Measurements from ENCODE around the gene RAD54L.

DNA sequence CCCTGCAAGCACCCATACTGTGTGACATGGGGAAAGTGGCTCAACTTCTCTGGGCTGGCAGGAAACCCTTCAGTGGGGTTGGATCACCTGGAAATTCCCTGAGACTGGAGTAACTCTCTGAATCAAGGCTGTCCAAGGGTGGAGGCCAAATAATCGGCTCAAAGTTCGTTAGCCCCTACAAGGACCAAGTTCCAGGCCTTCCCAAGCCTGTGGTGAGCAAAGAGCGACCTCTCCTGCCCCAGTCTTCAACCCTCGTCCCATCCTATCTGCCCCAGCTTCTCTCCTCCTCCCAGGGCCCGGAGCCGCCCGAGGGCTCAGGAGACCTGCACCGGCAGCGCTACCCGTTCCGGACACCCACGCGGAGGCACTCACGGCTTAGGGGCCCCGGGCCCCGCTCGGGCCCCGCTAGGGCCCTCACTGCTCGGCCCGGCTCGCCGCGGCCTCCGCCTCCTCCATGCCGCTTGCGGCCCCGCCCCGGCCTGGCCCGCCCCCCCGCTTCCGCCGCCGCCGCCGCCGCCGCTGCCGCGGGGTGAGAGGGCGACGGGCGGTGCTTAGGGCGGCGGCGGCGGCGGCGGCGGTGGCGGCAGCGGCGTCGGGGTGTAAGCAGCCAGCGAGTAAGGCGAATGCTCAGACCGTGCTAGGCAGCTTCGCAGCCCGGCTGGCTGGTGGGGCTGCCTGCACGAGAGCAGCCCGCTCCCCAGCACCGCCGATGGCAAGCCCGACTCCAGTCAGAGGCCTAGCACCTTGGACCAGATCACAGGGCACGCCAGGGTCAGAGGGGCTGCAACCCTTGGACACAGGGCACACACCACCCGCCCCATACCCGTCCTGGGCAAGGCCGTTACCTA, 49.4 kb upstream of the RAD54L start, which contains the start of gene POMGNT1:
- TF ChIP-seq CTCF (conservative IDR thresholded peaks at IDR 0.05; ENCODE audit: low read depth, low read length): 0 out of 2 replicates have a peak, but pooled peaks have one; percentile 17
- TF ChIP-seq EZH2 (IDR thresholded peaks at IDR 0.05; ENCODE audit: borderline replicate concordance, low read depth, low read length, poor library complexity, severe bottlenecking): no peak

All from A673 (cell line).